GM21381 (cell line): ENCODE measurements around the gene RNF152.

Source experiments
- ATAC-seq: cut with Tn5 transposase; IDR thresholded peaks from one replicate; pipeline ENCODE4 v1.9.1; 2021; ENCODE audit warnings: mild to moderate bottlenecking, moderate library complexity; ENCODE audit not compliant: unreplicated experiment

The RNF152 gene

GRCh38 chr18:61761875-61762274, 130.9 kb downstream of the RNF152 start:
- no peak for ATAC-seq
